ENCODE data around the gene AKNA. TPM values are rescaled to one million over a fixed set of nuclear protein-coding genes. Genes with fewer than 3 reads are reported as not detected.

The AKNA gene
- total RNA-seq, 1 donor from 2014 or later: 6.3 TPM

DNA sequence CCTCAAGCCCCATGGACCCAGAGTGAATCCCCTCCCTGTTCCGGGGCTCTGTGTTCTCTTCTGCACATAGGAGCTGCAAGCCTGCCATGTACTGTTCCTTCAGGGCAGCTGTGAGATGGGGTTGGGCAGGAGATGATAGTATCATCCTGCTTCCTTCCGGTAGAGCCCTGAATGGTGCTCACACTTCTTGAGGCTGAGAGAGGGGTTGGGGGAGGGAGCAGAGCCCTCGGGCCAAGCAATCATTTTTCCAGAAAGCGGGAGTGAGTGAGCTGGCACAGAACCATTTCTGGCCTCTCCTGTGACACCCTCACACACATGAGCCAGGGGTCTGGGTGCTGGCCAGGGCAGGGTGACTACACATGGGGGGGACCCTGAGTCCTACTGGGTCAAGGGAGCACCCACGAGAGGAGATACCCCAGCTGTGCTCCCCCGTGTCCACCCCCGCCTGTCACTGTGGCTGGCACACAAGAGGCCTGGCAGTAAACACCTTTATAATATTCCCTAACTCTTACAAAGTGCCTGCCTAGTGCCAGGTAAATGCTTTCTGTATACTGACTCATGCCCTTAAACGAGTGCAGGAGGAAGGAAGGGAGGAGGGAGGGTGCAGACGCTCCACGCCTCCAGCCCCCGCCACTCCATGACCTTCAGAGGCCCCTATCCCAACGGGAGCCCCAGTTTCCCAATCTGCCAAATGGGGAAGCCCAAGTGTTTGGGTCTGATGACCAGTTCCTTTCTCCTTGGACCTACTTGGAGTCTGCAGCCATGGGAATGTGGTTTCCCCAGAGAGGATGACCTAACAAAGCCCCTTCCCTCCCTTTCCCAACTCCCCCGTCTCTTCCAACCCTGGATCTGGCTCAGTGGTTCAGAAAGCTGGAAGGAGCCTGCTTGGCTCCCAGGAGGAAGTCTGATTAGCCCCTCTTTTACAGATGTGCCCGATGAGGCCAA lies 15.5 kb downstream of the AKNA start:
- peaks cover 23% of the 10 kb centered on the region for H3K4me1 ChIP-seq
- H3K4me3 ChIP-seq: no peak overlapping the region
- TF ChIP-seq, protein P1, sequence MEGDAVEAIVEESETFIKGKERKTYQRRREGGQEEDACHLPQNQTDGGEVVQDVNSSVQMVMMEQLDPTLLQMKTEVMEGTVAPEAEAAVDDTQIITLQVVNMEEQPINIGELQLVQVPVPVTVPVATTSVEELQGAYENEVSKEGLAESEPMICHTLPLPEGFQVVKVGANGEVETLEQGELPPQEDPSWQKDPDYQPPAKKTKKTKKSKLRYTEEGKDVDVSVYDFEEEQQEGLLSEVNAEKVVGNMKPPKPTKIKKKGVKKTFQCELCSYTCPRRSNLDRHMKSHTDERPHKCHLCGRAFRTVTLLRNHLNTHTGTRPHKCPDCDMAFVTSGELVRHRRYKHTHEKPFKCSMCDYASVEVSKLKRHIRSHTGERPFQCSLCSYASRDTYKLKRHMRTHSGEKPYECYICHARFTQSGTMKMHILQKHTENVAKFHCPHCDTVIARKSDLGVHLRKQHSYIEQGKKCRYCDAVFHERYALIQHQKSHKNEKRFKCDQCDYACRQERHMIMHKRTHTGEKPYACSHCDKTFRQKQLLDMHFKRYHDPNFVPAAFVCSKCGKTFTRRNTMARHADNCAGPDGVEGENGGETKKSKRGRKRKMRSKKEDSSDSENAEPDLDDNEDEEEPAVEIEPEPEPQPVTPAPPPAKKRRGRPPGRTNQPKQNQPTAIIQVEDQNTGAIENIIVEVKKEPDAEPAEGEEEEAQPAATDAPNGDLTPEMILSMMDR (IDR thresholded peaks at IDR 0.05; ENCODE audit: borderline replicate concordance): no peak

DNA sequence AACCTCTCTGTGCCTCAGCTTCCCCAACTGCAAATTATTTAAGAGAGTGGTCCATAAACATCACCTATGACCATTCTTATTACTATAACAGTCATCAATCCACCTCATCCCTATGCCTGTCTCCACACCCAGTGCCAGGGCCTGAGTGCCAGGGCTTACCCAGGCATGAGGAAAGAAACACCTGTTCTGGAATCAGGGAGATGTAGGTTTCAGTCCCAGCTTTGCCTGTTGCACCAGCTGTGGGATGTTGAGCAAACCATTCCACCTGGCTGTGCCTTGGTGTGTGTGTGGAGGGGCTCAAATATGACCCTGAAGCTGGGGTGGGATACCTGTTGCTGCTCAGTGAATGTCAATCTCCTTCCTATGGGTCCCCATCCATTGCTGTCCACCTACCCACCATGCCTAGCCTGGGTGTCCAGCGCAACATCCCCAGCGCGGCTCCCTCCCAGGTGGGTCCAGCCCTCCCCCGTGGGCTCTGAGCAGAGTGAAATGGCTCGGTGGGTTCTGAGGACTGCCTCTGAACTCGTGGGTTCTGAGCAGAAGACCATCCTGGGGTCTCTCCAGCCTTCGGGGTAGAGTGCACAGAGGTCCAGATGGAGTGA lies 16.3 kb downstream of the AKNA start:
- Histone ChIP-seq H3K27me3 (ENCODE audit: low read depth) (no peaks in the 10 kb centered on the region), H3K4me3 (no peak overlapping the region), H3K4me1 (peaks cover 23% of the 10 kb centered on the region), H3K36me3 (peaks cover 29% of the 10 kb centered on the region), H3K27ac (replicated peaks) (no peak overlapping the region), H3K9me3 (replicated peaks) (no peaks in the 10 kb centered on the region)
- TF ChIP-seq, protein P1 (IDR thresholded peaks at IDR 0.05; ENCODE audit: borderline replicate concordance): no peak
- intact Hi-C loops (cut with micrococcal nuclease): no loop called here
- no peak for DNase-seq

More for the DNA sequence above, 15.5 kb downstream of the AKNA start:
- Histone ChIP-seq H3K27ac (replicated peaks) (peak overlapping the region; percentile 46), H3K27me3 (ENCODE audit: low read depth) (no peaks in the 10 kb centered on the region), H3K9me3 (replicated peaks) (no peaks in the 10 kb centered on the region), H3K36me3 (peaks cover 34% of the 10 kb centered on the region)
- DNase-seq: no peak
- intact Hi-C loops (cut with micrococcal nuclease): no loop called here

DNA sequence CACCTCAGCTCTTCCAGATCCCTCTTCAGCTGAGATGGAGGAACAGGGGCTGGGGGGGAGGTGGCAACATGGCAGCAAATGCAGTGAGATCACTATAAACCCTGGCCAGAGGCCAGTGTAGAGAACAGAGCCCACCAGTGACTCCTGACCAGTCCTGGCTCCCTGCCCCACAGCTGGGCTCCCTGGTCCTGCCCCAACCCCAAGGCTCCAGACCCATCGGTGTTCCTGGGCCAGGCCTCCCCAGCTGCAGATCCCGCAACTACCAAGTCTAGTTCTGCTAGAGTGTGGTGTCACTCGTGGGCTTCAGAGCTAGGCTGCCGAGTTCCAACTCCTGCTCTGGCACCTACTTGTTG lies 16.8 kb downstream of the AKNA start:
- Histone ChIP-seq H3K9me3 (replicated peaks) (no peaks in the 10 kb centered on the region), H3K4me1 (peaks cover 25% of the 10 kb centered on the region), H3K4me3 (no peak overlapping the region), H3K27me3 (ENCODE audit: low read depth) (no peaks in the 10 kb centered on the region), H3K27ac (replicated peaks) (no peak overlapping the region), H3K36me3 (peaks cover 31% of the 10 kb centered on the region)
- DNase-seq: no peak
- intact Hi-C loops (cut with micrococcal nuclease): no loop called here
- TF ChIP-seq, protein P1 (IDR thresholded peaks at IDR 0.05; ENCODE audit: borderline replicate concordance): no peak

DNA sequence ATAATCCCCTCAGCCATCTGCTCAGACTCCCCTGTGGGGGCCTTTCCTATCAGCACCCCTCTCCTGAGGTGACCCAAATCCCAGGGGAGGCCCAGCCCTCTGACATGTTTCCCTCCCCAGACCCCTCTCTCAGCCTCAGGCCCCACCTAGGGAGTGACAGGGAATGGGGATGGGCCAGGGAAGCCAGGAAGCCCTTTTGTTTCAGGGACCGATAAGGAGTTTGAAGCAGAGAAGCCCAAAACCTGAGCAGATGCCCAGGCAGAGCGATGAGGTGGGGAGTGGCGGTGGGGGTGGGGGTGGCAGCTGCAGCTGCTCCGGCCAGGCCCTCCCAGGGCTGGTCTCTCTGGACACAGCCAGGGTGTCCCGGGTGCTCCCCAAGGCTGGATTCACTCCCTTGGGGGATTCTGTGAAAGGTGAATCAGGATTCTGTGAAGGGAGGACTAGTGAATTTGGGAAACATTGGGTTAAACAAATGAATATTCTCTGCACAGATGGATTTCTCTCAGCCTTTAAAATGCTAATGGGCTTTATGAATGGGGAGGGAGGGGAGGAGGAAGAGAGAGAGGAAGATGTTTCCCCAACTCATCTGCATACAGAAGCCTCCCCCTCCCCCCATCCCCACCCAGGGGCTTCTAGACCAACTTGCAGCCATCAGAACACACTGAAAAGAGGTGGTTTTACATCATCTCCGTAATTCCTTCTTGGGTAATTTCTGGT lies 17.4 kb downstream of the AKNA start:
- H3K27ac ChIP-seq (replicated peaks): no peak overlapping the region
- no peak for DNase-seq
- no peaks in the 10 kb centered on the region for H3K27me3 ChIP-seq (ENCODE audit: low read depth)
- peaks cover 31% of the 10 kb centered on the region for H3K36me3 ChIP-seq
- H3K9me3 ChIP-seq (replicated peaks): no peaks in the 10 kb centered on the region
- intact Hi-C loops (cut with micrococcal nuclease): no loop called here
- H3K4me1 ChIP-seq: peaks cover 29% of the 10 kb centered on the region
- no peak overlapping the region for H3K4me3 ChIP-seq
- TF ChIP-seq, protein P1 (IDR thresholded peaks at IDR 0.05; ENCODE audit: borderline replicate concordance): no peak
